Motor neuron (in vitro differentiated cells): ENCODE measurements around the gene FGF3. TPM values are rescaled to one million over a fixed set of nuclear protein-coding genes. Genes with fewer than 3 reads are reported as not detected.

ENCODE experiments used
- ATAC-seq, 8 experiments: fragments of 200-7000 bp; cut with Tn5 transposase; replicated peaks in 6 of 8; 2 replicates each; pipeline ENCODE4 v1.8.0; 2021; ENCODE audit warnings: mild to moderate bottlenecking in 8 of 8, moderate library complexity in 8 of 8
- H3K27ac ChIP-seq, 2 donors: fragments of 250-450 bp; sonication (Bioruptor Pico); 2 replicates each; pipeline ENCODE4 v1.9.0; 2021; ENCODE audit warnings: antibody characterized with exemption in 2 of 2, mild to moderate bottlenecking in 2 of 2, moderate library complexity in 1 of 2
- H3K4me1 ChIP-seq, 2 donors: fragments of 250-450 bp; sonication (Bioruptor Pico); replicated peaks in 1 of 2; 2 replicates each; pipeline ENCODE4 v1.6.1; 2021; ENCODE audit warnings: antibody characterized with exemption in 2 of 2, mild to moderate bottlenecking in 2 of 2, moderate library complexity in 1 of 2
- H3K4me3 ChIP-seq, 5 donors: fragments of 250-450 bp; sonication (Bioruptor Pico); 2 replicates each; pipeline ENCODE4 v1.9.0; 2021; ENCODE audit warnings: antibody characterized with exemption in 5 of 5, mild to moderate bottlenecking in 5 of 5, moderate library complexity in 4 of 5
- WGBS, 10 experiments: fragments of 450-650 bp; shearing (Covaris generic); methylation state at CpG; one replicate each; pipeline ENCODE4 v1.0.0; 2022; 5-methylcytosine and 5-hydroxymethylcytosine counted together
- in situ Hi-C, 9 experiments: fragments of 400-800 bp; cut with MboI; loops; one replicate each; pipeline ENCODE4 v1.15.0; 2021; ENCODE audit warnings: low sequenced_read_pairs in 9 of 9, low pct_unique_long_range_greater_than_20kb in 2 of 9; ENCODE audit not compliant: unreplicated experiment in 9 of 9
- total RNA-seq, 8 experiments: library from RNA; unstranded; fragments of 300-600 nt; gene quantifications; 2 replicates each; pipeline versions ENCODE4 v1.2.3 to v1.2.4, GENCODE V29; 2022

Gene FGF3
- total RNA-seq, 8 experiments from 2014 or later = 0.11 to 0.57 (median 0.25) TPM; not detected in 5

DNA sequence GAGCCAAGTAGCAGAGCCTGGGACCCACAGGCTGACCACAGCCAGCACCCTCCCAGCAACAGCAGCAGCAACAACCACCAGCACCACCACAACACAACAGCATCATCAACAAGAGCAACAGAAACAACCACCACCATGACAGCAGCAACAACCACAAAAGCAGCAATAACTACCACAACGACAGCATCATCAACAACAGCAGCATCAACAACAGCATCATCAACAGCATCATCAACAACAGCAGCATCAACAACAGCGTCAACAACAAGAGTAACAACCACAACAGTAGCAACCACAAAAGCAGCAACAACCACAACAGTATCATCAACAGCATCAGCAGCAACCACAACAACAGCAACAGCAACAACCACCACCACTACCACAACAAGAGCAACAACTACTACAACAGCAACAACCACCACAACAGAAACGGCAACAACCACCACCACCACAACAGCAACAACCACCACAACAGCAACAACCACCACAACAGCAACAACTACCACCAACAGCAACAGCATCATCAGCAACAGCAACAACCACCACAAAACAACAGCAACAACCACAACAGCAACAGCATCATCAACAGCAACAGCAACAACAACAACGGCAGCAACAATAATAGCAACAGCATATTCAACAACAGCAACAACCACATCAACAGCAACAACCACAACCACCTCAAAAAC lies 22.1 kb upstream of the FGF3 start:
- WGBS, 10 experiments = 0 to 92% (median 38%) methylated on average over 1 to 4 of the region's 4 CpGs; no CpG with 5 or more reads in 3 of the 10 experiments
- no peak for ATAC-seq
- no peak overlapping the region for H3K4me3 ChIP-seq
- in situ Hi-C loops = no loop called here
- H3K4me1 ChIP-seq = peaks cover 4 to 11% of the 10 kb centered on the region in 2 donors
- no peak overlapping the region for H3K27ac ChIP-seq

DNA sequence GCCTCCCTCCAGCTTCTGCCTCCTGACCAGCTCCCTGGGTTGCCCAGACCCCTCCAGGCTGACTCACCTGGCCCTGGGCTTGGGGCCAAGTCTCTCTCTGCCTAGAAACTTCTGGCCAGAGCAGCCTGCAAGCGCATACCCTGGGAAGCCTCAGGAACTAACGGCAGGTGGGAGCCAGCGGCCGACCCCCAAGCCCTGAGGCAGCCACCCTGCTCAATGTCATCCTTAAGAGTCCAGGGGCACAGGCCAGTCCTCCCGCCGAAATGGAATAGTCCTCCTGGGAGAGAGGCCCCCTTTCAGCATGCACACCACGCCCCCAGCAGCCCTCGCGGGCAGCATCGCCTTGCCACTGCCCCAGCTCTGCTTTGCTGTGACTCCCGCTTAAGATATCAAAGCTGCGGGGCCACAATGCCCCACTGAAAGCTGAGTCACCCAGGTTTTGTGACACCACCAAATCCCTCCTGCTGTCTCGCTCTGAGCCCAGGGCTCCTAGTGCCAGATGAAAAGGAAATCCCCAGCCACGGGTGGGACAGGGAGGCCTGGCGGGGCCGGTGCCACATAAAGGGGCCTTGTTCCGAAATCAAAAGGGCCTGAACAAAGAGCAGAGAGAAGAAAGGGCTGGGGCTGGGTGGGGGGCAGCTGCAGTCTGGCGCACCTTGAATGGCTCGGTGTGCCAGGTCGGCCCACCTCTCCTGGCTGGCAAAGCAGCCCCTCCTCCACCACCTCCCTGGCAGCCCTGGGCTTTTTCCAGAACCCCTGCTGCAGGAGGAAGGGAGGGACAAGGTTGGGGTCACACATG lies 21.4 kb upstream of the FGF3 start:
- Histone ChIP-seq H3K27ac (no peak overlapping the region), H3K4me3 (no peak overlapping the region), H3K4me1 (peaks cover 4 to 11% of the 10 kb centered on the region in 2 donors)
- in situ Hi-C loops = no loop called here
- WGBS, 10 experiments = 40 to 80% (median 63%) methylated on average over 2 to 5 of the region's 20 CpGs; no CpG with 5 or more reads in 4 of the 10 experiments
- ATAC-seq = peak in 5 of 8 experiments; percentile 61 to 84 (median 81)

DNA sequence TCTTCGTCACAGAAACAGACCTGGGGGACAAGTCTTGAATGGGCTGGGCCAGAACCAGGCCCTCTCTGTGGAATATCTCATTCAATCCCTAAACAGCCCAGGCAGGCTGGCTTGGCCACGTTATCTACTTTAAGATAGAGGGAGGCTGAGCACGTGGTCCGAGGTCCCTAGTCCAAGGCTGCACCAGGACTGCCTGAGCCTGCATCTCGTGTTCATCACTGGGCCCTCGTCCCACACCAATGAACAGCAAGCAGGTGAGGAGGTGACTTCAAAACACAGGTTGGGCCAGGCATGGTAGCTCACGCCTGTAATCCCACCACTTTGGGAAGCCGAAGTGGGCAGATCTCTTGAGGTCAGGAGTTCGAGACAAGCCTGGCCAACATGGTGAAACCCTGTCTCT lies 20.3 kb upstream of the FGF3 start:
- Histone ChIP-seq H3K4me1 (peaks cover 4 to 18% of the 10 kb centered on the region in 2 donors), H3K4me3 (no peak overlapping the region), H3K27ac (no peak overlapping the region)
- 29 to 100% (median 83%) methylated on average over 1 to 7 of the region's 9 CpGs; no CpG with 5 or more reads in 5 of the 10 experiments for WGBS, 10 experiments
- in situ Hi-C loops = no loop called here
- no peak for ATAC-seq

DNA sequence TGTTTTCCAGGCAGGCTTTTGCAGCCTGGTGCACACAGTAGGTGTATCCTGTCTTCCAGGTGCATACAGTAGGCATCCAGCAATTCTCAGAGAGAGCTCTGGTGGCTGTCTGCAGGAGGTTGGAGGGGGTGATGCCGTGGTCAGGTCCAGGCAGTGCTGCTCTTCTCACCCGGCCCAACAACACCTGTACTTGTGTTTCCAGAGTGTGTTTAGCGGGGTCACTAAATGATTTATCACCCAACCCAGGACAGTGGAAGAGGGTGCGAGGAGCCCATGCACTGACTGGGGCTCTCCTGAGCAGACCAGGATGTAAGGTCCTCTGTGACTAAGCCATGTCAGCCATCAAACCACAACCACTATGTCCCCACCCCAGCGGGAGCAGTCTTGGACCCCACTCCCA lies 18.6 kb upstream of the FGF3 start:
- Histone ChIP-seq H3K27ac (no peak overlapping the region), H3K4me1 (peaks cover 7 to 17% of the 10 kb centered on the region in 2 donors), H3K4me3 (no peak overlapping the region)
- in situ Hi-C loops = no loop called here
- no peak for ATAC-seq
- 50 to 93% (median 64%) methylated on average over 1 to 4 of the region's 5 CpGs; no CpG with 5 or more reads in 4 of the 10 experiments for WGBS, 10 experiments

DNA sequence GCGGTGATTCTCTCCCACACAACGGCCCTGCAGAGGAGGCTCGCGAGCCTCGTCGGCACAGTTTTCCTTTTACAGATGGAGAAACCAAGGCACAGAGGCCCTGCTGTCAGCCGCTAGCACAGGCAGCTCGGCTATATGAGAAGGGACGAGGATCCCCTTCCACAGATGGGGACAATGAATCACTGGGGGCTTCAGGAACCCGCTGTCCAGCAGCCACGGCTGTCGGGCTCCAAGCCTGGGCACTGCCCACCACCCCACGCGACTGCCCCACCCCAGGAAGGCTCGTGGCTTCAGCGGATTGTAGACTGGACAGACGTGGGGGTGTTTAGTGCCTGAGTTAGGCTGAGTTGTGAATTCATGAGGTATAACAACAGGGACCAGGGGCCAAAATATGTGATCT lies 17.2 kb upstream of the FGF3 start:
- 32 to 100% (median 88%) methylated on average over 2 to 7 of the region's 17 CpGs; no CpG with 5 or more reads in 6 of the 10 experiments for WGBS, 10 experiments
- Histone ChIP-seq H3K27ac (no peak overlapping the region), H3K4me1 (peaks cover 12 to 26% of the 10 kb centered on the region in 2 donors), H3K4me3 (no peak overlapping the region)
- in situ Hi-C loops = no loop called here
- ATAC-seq = no peak

DNA sequence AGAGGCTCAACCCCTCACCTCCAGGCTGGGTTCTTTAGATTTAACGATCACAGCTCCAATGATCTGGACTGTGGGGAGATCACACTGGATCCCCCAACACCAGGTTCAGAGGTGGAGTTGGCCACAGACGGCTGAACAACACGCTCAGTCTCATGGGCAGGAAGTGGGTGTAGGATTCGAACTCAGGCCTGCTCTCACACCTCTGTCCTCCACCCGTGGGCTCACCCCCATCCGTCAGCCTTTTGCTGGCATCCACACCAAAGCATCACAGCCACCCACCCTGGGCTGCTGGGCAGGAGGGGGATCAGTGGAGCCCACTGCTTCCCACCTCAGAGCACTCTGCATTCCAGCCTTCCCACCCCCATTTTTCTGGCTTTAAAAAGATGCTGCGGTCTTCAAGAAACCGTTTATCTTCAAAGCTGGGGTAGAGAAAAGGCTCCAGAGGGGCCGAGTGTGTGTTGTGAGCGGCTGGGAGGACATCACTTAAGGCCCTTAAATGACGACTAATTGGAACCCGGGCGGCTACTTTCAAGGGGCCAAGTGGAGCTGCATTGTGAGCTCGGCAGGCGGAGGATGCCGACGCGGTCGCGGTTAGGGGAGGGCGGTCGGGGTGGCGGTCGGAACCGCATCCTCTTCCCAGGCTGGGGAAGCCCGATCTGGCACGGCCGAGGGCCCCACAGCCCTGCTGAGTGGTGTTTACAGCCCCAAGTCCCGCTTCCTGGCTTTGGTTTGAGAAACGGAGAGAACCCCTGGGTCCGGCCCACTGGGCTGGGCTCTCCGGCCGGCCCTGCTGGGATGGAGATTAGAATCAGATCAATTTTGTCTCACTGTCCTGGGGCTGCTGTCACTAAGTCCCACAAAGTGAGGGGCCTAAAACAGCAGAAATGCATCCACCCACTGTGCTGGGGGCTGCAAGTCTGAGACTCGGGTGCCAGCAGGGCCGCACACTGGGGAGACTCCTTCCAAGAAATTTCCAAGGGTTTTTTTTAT lies 15.9 kb upstream of the FGF3 start:
- H3K4me1 ChIP-seq = peaks cover 7 to 20% of the 10 kb centered on the region in 2 donors
- no peak overlapping the region for H3K27ac ChIP-seq
- no peak overlapping the region for H3K4me3 ChIP-seq
- ATAC-seq = peak in 2 of 8 experiments; percentile 33 to 39
- in situ Hi-C loops = no loop called here
- WGBS, 10 experiments = 42 to 64% (median 58%) methylated on average over 6 to 8 of the region's 35 CpGs; no CpG with 5 or more reads in 6 of the 10 experiments

DNA sequence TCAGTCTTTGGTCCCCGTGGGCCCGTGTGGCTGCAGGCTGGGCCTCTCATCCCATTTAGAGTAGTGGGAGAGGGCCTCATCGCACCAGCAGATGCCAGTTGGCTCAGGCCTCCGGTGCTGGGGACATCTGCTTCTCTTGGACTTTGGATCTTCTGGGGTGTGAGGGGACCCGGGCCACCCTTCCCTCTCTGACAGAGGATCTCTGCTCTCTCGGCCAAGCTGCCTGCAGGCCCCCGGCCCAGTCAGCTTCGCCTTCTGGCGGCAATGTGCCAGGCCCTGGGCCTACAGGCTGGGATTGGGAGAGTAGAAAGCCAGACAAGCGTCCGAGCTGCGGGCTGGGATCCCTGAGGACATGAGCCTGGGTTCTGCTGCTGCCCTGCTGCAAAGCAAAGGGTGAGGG lies 15.0 kb upstream of the FGF3 start:
- ATAC-seq = no peak
- WGBS, 10 experiments = 83 to 100% methylated on average over 1 to 2 of the region's 12 CpGs; no CpG with 5 or more reads in 8 of the 10 experiments
- Histone ChIP-seq H3K27ac (no peak overlapping the region), H3K4me1 (peaks cover 7 to 20% of the 10 kb centered on the region in 2 donors), H3K4me3 (no peak overlapping the region)
- in situ Hi-C loops = no loop called here

DNA sequence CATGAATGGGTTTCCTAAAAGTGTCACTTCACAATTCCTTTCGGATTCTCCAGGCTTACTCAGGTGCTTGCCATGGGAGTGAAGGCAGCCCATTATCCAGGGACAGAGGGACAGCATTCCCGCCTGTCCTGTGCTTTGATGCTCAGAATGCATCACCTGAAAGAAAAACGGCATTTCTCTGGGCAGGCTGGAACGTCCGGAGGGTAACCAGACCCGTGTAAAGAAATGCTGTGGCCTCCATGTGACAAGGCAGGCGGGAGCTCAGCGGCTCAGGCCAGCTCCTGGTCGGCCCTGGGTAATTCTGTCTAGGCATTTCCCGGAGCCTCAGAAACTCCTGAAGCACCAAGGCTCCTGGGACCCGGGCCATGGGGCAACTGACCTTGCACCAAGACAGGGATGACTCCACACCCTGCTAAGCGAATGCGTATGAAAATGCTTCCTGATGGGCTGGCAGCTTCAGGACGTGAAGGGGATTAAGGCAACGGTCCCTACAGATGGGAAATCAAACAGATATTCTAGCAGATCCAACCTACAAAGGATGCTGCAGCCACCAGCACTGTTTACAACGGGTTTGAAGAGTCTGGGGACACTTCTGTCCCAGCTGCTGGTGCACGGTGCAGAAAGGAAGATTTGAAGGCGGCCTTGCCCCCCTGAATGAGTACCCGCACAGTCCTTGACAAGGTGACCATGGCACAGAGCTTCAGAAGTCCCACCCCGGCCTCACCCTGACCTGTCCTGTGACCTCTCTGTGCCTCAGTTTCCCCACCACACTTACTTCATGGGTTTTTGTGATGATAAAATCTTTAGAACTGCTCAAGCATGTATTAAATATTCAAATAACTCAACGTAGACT lies 13.6 kb upstream of the FGF3 start:
- ATAC-seq = peak in 5 of 8 experiments; percentile 52 to 67 (median 56)
- in situ Hi-C loops = no loop called here
- H3K4me3 ChIP-seq = no peak overlapping the region

DNA sequence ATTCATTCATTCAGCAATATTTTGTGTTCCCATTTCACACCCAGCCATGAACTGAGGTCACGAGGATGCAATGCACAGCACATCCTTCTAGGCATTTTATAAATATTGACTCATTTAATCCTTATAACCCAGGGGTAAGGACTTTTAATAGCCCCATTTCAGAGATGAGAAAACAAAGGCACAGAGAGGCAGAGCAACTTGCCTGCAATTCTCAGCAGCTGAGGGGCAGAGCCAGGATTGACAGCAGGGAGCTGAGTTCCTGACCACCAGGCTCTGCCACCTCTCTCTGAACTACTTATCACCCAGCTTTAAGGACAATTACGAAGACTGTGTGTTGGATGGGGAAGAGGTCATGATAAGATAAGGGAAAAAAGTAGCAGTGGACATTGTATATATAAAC lies 12.8 kb upstream of the FGF3 start:
- in situ Hi-C loops = no loop called here
- 29 to 100% (median 67%) methylated on average over 1 to 2 of the region's 2 CpGs; no CpG with 5 or more reads in 3 of the 10 experiments for WGBS, 10 experiments
- no peak for ATAC-seq
- no peak overlapping the region for H3K27ac ChIP-seq
- peaks cover 13 to 27% of the 10 kb centered on the region in 2 donors for H3K4me1 ChIP-seq
- H3K4me3 ChIP-seq = no peak overlapping the region

More for the DNA sequence above, 13.6 kb upstream of the FGF3 start:
- 0 to 51% (median 8%) methylated on average over 3 to 12 of the region's 21 CpGs; no CpG with 5 or more reads in 1 of the 10 experiments for WGBS, 10 experiments
- H3K4me1 ChIP-seq = peaks cover 13 to 27% of the 10 kb centered on the region in 2 donors
- no peak overlapping the region for H3K27ac ChIP-seq

DNA sequence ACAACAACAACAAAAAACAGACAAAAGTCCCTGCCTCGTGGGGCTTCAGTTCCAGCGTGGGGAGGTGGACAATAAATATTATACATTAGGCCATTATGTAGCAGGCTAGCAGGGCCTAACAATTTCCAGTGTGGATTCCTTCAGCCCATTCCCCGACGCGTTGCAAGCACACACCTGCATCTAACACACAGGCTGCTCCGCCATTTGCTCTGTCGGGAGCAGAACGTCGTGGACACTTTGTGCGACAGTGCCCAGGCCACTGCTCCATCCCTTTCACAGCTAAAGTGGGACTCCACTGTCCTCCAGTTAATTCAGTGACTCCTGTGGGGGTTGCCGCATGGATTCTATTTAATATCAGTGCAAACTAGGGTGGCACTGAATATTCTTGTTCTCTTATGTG lies 10.9 kb upstream of the FGF3 start:
- Histone ChIP-seq H3K4me1 (peaks cover 13 to 25% of the 10 kb centered on the region in 2 donors), H3K27ac (no peak overlapping the region), H3K4me3 (no peak overlapping the region)
- in situ Hi-C loops = no loop called here
- no peak for ATAC-seq
- 67 to 100% (median 90%) methylated on average over 1 to 10 of the region's 11 CpGs; no CpG with 5 or more reads in 5 of the 10 experiments for WGBS, 10 experiments

DNA sequence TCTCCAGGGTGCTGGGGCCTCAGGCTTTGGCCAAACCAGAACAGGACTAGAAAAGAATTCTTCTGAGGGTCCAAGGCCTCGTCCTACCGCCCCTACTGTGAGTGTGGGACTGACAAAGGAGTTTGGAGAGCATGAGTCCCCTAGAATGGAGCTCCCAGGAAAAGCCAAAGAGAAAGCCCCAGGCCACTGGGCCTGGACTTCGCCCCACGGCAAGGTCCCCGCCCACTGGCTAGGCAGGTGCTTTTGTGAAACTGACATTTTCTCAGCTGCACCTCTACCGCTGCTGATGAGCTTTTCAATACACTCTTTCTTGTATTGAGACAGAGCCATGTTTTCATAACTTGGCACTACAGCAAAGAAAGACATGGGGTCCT lies 9.7 kb upstream of the FGF3 start:
- peaks cover 13 to 22% of the 10 kb centered on the region in 2 donors for H3K4me1 ChIP-seq
- 57 to 100% (median 86%) methylated on average over 1 to 3 of the region's 6 CpGs; no CpG with 5 or more reads in 4 of the 10 experiments for WGBS, 10 experiments
- no peak overlapping the region for H3K27ac ChIP-seq
- H3K4me3 ChIP-seq = no peak overlapping the region
- peak in 1 of 8 experiments; percentile 53 for ATAC-seq
- in situ Hi-C loops = no loop called here
